Caco-2 (cell line): ENCODE results near the gene CYTIP. TPM values are rescaled to one million over a fixed set of nuclear protein-coding genes. Genes with fewer than 3 reads are reported as not detected.

Experiments used
- BruUV-seq: library from RNA; stranded (reverse); fragments of 400-500 nt; replicated peaks from 2 replicates; lab custom pipeline; 2021; lab: Mats Ljungman, UMichigan
- CTCF ChIA-PET: fragments of 300-600 bp; sonication (Branson Sonifier 250); formaldehyde crosslinking; loops from one replicate; lab custom pipeline; 2022; ENCODE audit warnings: antibody characterized with exemption; lab: Charles Lee
- POLR2A ChIA-PET: fragments of 300-600 bp; sonication (Branson Sonifier 250); formaldehyde crosslinking; loops from one replicate; lab custom pipeline; 2022; ENCODE audit warnings: antibody characterized with exemption; lab: Charles Lee
- DNase-seq, 2 experiments: peaks; one replicate each; pipeline versions ENCODE4 v3.0.0 to v3.0.0-alpha.2; 2020 to 2022
- H3K27me3 ChIP-seq: replicated peaks from 2 replicates; pipeline ENCODE4 v1.6.0; 2011; ENCODE audit warnings: low read length; ENCODE audit not compliant: control insufficient read depth, insufficient read depth
- H3K36me3 ChIP-seq: 2 replicates; pipeline ENCODE4 v1.5.1; 2011; ENCODE audit warnings: low read length; ENCODE audit not compliant: control insufficient read depth, insufficient read depth
- H3K4me1 ChIP-seq: fragments of 250-450 bp; sonication (Bioruptor Pico); 2 replicates; pipeline ENCODE4 v1.5.1; 2020; ENCODE audit warnings: mild to moderate bottlenecking
- H3K4me3 ChIP-seq: 2 replicates; pipeline ENCODE4 v1.5.1; 2011; ENCODE audit warnings: low read depth, mild to moderate bottlenecking, control low read depth, low read length
- H3K9me3 ChIP-seq: fragments of 250-450 bp; sonication (Bioruptor Pico); 2 replicates; pipeline ENCODE4 v1.5.1; 2020; ENCODE audit warnings: mild to moderate bottlenecking, moderate library complexity
- H3K27ac Mint-ChIP-seq: one replicate; pipeline ENCODE4 v1.8.0; 2022; ENCODE audit warnings: mixed read lengths; ENCODE audit not compliant: unreplicated experiment
- H3K27me3 Mint-ChIP-seq: one replicate; pipeline ENCODE4 v1.8.0; 2022; ENCODE audit warnings: mixed read lengths; ENCODE audit not compliant: insufficient read depth, unreplicated experiment
- H3K36me3 Mint-ChIP-seq: one replicate; pipeline ENCODE4 v1.8.0; 2022; ENCODE audit warnings: mild to moderate bottlenecking, mixed read lengths; ENCODE audit not compliant: insufficient read depth, unreplicated experiment
- H3K4me1 Mint-ChIP-seq: one replicate; pipeline ENCODE4 v1.8.0; 2022; ENCODE audit warnings: low read depth, mixed read lengths; ENCODE audit not compliant: unreplicated experiment
- H3K4me3 Mint-ChIP-seq: one replicate; pipeline ENCODE4 v1.8.0; 2022; ENCODE audit warnings: mild to moderate bottlenecking, moderate library complexity, mixed read lengths; ENCODE audit not compliant: unreplicated experiment
- H3K9me3 Mint-ChIP-seq: one replicate; pipeline ENCODE4 v1.8.0; 2022; ENCODE audit warnings: mixed read lengths; ENCODE audit not compliant: unreplicated experiment
- intact Hi-C: fragments of 100-400 bp; cut with micrococcal nuclease; formaldehyde crosslinking; loops from one replicate; pipeline ENCODE4 v1.10.0; 2022; ENCODE audit not compliant: unreplicated experiment
- total RNA-seq: library from RNA; stranded (reverse); gene quantifications from 2 replicates; pipeline ENCODE4 v1.2.3, GENCODE V29; 2022
- TF ChIP-seq, protein P1 (sequence below), 2 experiments: fragments of 200-600 bp in 1 of 2; IDR thresholded peaks; 1 replicate in 1 of 2; 2 replicates in 1 of 2; pipeline versions ENCODE4 v1.5.1 to v1.8.0; 2011 to 2022; ENCODE audit warnings: antibody characterized with exemption in 1 of 2, control low read depth in 1 of 2, inconsistent platforms in 1 of 2, low read depth in 1 of 2, low read length in 1 of 2, mild to moderate bottlenecking in 1 of 2, moderate library complexity in 1 of 2; ENCODE audit not compliant: insufficient read depth in 1 of 2, severe bottlenecking in 1 of 2, unreplicated experiment in 1 of 2

Gene CYTIP
- total RNA-seq, 1 experiment from 2014 or later: 1.1 TPM

DNA sequence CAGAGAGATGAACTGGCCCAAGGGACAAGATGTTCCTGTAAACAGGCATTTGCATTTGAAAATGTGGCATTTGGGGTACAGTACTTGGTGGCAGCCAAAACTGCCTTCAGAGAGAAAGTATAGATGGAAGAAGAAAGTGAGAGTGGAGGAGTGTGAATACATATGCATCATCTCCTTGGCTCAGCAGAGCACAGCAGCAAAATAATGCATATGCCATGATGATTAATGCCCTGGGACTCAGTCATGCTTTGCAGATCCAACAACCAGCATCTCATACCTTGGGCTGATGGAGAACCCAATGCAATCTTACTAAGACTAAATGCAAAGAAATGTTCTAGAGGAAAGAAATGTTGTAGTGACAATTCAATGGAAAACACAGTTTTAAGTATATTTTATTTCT is 29.7 kb upstream of the CYTIP start:
- Histone ChIP-seq H3K36me3 (no peaks in the 10 kb centered on the region), H3K9me3 (no peaks in the 10 kb centered on the region), H3K4me3 (no peak overlapping the region), H3K4me1 (no peaks in the 10 kb centered on the region), H3K27me3 (no peaks in the 10 kb centered on the region)
- ChIA-PET CTCF (no interaction called here), POLR2A (no interaction called here)
- Mint-ChIP-seq H3K4me3 (no peak overlapping the region), H3K9me3 (no peaks in the 10 kb centered on the region), H3K27me3 (no peaks in the 10 kb centered on the region), H3K36me3 (no peaks in the 10 kb centered on the region), H3K4me1 (no peaks in the 10 kb centered on the region), H3K27ac (no peak overlapping the region)
- TF ChIP-seq, protein P1, sequence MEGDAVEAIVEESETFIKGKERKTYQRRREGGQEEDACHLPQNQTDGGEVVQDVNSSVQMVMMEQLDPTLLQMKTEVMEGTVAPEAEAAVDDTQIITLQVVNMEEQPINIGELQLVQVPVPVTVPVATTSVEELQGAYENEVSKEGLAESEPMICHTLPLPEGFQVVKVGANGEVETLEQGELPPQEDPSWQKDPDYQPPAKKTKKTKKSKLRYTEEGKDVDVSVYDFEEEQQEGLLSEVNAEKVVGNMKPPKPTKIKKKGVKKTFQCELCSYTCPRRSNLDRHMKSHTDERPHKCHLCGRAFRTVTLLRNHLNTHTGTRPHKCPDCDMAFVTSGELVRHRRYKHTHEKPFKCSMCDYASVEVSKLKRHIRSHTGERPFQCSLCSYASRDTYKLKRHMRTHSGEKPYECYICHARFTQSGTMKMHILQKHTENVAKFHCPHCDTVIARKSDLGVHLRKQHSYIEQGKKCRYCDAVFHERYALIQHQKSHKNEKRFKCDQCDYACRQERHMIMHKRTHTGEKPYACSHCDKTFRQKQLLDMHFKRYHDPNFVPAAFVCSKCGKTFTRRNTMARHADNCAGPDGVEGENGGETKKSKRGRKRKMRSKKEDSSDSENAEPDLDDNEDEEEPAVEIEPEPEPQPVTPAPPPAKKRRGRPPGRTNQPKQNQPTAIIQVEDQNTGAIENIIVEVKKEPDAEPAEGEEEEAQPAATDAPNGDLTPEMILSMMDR (IDR thresholded peaks at IDR 0.05; ENCODE audit: insufficient read depth in 1 of 2, low read depth in 1 of 2, low read length in 1 of 2, severe bottlenecking in 1 of 2, unreplicated experiment in 1 of 2): no peak
- intact Hi-C loops: no loop called here
- DNase-seq: no peak
- BruUV-seq: no TSS peak

DNA sequence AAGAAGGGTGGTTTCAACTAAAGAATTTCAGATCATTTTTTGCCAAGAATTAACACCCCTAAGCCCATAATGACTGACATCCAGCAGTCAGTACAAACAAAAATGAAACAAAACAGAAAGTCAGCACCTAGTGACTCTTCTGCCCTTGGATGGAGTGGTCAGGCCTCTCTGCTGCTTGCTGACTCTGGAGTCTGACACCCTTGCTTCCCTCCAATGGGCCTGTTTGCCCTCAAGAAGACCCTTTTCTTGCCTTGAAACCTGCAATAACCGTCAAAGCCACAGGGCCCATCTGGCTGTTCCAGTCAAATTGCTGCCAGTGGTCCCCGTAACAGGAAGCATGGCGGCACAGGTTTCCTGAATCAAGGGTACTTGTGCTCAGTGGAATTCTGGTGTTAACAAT is 27.2 kb upstream of the CYTIP start:
- no peak overlapping the region for H3K27ac Mint-ChIP-seq
- ChIA-PET POLR2A (no interaction called here), CTCF (no interaction called here)
- Histone ChIP-seq H3K4me1 (no peaks in the 10 kb centered on the region), H3K36me3 (no peaks in the 10 kb centered on the region), H3K9me3 (no peaks in the 10 kb centered on the region), H3K4me3 (no peak overlapping the region), H3K27me3 (no peaks in the 10 kb centered on the region)
- H3K36me3 Mint-ChIP-seq: no peaks in the 10 kb centered on the region
- no peaks in the 10 kb centered on the region for H3K27me3 Mint-ChIP-seq
- TF ChIP-seq, protein P1 (IDR thresholded peaks at IDR 0.05; ENCODE audit: insufficient read depth in 1 of 2, low read depth in 1 of 2, low read length in 1 of 2, severe bottlenecking in 1 of 2, unreplicated experiment in 1 of 2): no peak
- no peak overlapping the region for H3K4me3 Mint-ChIP-seq
- intact Hi-C loops: no loop called here
- BruUV-seq: no TSS peak
- no peak for DNase-seq
- no peaks in the 10 kb centered on the region for H3K4me1 Mint-ChIP-seq
- no peaks in the 10 kb centered on the region for H3K9me3 Mint-ChIP-seq

DNA sequence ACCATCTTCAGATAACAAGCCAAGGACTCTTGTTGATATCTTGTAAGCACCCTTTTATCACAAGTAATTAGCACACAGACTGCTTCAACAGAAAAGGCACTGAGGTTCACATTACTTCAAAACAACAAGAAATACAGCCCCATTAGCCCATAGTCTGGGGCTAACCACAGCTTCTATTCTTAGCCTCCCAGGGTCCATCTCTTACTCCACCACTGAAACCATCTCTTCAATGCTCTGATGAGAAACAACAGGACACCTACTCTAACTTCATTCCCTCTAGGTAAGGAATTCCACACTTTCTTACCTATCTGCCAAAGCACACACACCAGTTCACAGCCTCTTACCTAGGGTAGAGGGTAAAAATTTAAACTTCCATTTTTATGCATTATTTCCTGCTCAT is 26.4 kb upstream of the CYTIP start:
- intact Hi-C loops: no loop called here
- Histone ChIP-seq H3K9me3 (no peaks in the 10 kb centered on the region), H3K27me3 (no peaks in the 10 kb centered on the region), H3K36me3 (no peaks in the 10 kb centered on the region), H3K4me3 (no peak overlapping the region), H3K4me1 (no peaks in the 10 kb centered on the region)
- ChIA-PET CTCF (no interaction called here), POLR2A (no interaction called here)
- Mint-ChIP-seq H3K36me3 (no peaks in the 10 kb centered on the region), H3K4me3 (no peak overlapping the region), H3K4me1 (no peaks in the 10 kb centered on the region), H3K9me3 (no peaks in the 10 kb centered on the region), H3K27me3 (no peaks in the 10 kb centered on the region), H3K27ac (no peak overlapping the region)
- no TSS peak for BruUV-seq
- TF ChIP-seq, protein P1 (IDR thresholded peaks at IDR 0.05; ENCODE audit: insufficient read depth in 1 of 2, low read depth in 1 of 2, low read length in 1 of 2, severe bottlenecking in 1 of 2, unreplicated experiment in 1 of 2): no peak
- DNase-seq: no peak
